NCI-H510A treated with DMSO at 0.1 percent for 48 hours (cell line): ENCODE measurements around the gene UNKL.
"Not testable (repeated sequence)": the region's sequence is repeated elsewhere in the genome, so short reads cannot be mapped to it uniquely, and the experiment has no call there.

Source experiments
- DNase-seq: peaks from one replicate; lab custom pipeline; 2025; lab: John Stamatoyannopoulos, UW

UNKL gene

DNA sequence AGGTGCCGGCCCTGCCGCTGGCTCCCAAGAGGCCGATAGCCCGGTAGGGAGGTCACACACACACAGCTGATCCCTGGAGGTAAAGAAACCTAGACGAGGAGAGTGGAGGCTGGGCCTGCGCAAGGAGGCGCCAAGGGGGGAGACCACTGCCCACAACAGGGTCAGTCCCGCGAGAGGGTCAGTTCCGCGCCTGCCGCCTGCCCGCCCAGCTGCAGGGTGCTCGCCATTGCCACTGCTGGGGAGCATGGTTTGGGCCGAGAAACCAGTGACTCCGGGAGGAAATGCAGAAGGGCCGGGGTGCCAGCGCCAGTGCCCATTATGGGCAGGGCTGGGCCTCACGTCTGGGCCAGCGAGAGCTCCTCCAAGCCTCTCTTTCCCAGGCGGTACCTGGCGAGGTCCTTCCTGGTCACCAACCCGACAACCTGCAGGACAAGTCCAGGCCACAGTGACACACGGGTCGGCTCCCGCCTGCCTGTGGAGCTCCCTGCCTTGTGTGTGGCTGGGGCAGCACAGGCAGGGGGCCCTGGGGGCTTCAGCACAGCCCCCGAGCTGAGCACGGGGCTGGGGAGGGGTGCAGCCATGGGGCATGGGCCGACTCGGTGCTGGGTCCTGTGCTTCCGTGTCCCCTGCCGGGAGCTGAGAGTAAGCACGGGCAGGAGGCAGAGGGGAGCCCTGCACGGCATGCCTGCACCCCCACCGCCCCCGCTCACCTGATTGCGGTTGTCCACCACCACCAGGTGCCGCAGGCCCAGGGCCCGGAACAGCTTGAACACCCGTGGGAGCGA, 32.0 kb upstream of the UNKL start:
- DNase-seq: no peak

GRCh38 chr16:1445518-1446203, 31.2 kb upstream of the UNKL start:
- no peak for DNase-seq

DNA sequence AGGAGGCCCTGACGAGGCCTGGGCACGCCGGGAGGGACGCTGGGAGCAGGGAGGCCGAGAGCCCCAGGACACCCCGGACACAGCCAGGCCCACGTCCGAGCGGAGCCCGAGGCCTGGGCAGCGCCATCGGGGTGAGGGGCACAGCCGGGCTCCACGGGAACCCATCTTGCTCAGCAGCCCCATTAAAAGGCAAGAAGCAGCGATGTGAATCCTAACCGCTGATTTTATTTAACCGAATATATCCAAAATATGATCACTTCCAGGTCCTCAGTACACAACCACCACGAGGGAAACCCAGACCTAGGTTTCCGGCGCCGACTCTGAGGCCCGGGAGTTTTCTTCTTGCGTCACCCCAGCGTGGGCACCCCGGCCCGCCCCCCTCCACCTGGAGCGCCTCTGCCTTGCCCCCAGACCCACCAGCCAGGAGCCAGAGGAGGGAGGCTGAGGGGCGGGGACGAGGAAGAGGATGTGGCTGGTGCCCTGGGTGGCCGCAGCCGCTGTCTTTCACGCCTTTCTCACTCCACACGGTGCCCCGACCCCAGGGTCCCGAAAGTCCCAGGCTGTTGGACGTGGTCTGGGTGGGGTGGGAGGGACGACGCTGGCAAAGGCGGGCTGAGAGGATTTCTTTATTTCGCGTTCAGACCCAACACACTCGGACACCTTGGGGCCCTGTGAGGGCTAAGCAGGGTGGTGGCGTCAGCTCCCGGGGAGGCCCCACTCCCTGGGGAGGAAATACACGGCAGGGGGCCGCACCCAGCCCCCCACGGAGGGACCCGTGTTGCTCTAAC, 30.4 kb upstream of the UNKL start:
- no peak for DNase-seq

DNA sequence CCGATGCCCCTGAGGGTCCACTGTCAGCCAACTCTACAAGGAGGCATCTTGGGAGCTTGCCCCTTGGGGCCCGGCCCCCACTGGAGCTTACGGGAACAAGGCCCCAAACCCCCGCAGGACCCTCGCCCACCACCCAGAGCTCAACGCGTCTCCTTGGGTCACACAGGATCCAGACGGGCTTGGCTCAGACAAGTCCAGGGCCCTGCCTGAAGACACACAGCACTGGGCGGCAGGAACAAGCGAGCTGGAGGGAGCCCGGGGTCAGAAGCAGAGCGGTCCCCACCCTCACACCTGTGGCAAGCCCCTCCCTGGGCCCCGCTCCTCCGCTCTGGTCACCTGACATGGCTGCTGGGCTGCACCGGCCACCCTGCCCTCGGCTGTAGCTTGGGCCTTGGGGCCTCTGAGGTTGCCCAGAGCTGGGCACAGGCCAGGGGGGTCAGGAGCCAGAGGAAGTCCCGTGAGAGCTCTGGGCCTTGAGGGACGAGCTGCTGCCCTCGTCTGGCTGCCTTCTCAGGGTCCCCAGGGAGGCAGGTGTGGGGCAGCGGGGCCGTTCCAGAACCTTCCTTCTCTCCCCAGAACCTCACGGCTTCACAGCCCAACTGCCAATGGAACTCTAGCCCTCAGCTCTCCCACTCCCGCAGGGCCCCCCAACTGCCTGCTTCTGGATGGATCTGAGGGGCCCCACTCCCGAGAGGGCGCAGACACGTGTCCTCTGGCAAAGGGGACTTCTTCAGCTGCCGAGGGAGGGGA, 29.7 kb upstream of the UNKL start, which contains the start of gene CCDC154:
Gene CCDC154, minus strand, starts transcription at position 577 of the 750 bp plus-strand sequence. Its CDS starts 234 bp downstream, at position 343.
- DNase-seq: no peak

DNA sequence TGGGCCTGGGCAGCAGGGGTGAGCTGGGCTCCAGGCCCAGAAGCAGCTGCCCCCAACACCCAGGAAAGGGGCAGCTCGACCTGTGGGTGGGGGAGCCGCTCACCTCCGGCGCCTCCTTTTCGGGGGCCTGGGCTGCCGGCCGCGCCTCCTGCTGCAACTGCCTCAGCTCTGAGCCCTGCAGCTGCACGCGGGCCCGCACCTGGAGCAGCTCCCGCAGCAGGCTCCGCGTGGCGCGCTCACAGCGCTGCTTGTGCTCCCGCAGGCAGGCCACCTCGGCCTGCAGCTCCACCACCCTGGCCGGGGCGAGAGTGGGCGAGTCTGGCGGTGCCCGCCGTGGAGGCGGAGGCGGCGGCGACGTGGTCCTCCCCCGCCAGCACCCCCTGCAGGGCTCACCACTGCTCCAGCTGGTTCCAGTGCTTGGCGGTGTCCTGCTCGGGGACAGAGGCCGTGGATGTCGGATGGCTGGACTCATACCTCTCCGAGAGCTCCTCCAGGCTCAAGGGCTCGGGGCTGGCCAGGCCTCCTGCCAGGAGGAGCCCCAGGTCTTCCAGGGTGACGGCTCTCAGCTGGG, 29.0 kb upstream of the UNKL start:
- no peak for DNase-seq

- no peak for DNase-seq
Observed at GRCh38 chr16:1442697-1443096, 28.2 kb upstream of the UNKL start.

DNA sequence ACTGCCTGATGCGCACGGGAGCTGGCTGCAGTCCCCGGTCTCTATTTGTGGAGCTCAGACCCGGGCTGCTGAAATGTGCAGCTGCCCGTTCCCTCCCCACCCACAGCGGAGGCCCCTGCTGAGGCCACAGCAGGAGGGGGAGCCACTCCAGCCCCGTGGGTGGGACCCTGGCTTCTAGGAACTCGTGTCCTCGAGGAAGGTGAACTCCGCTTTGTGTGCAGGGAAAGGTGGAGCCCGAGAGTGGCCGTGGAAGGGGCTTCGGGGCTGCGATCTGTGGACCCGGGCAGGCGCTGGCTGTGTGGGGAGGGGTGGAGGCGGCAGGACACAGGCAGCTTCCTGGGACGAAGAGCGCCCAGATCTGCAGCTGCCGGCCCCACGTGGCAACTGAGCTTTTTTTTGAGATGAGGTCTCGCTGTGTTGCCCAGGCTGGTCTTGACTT, 26.9 kb upstream of the UNKL start:
- DNase-seq: no peak

GRCh38 chr16:1439699-1440074, 25.2 kb upstream of the UNKL start:
- DNase-seq: not testable (repeated sequence)

DNA sequence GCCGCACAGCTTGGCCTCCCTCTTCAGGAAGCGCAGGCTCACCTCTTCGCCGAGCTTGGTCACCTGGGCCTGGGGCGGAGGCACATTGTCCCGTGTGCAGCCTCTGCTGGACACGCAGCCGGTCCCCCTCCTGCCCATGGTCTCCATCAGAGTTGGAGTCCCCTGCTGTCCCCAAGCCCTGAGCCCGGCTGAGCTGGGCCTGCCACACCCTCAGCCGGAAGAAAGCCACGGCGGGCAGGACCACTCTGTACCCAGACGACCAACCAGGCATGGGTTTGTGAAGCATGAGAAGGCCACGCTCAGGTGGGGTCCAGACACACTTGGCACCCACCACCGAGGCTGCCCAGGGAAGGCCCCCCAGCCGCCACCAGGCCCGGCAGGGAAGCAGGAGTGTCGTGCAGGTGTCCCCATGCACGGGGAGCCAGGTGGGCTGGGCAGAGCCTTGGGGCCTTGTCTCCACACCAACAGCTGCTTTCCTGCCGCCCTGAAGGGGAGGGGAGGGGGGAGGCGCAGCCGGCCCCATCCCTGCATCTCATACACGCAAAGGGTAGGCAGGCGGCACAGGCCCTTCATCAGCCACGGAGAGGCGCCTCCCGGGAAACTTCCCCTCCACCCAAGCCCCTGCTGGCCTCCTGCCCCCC, 24.7 kb upstream of the UNKL start:
- DNase-seq: no peak

DNA sequence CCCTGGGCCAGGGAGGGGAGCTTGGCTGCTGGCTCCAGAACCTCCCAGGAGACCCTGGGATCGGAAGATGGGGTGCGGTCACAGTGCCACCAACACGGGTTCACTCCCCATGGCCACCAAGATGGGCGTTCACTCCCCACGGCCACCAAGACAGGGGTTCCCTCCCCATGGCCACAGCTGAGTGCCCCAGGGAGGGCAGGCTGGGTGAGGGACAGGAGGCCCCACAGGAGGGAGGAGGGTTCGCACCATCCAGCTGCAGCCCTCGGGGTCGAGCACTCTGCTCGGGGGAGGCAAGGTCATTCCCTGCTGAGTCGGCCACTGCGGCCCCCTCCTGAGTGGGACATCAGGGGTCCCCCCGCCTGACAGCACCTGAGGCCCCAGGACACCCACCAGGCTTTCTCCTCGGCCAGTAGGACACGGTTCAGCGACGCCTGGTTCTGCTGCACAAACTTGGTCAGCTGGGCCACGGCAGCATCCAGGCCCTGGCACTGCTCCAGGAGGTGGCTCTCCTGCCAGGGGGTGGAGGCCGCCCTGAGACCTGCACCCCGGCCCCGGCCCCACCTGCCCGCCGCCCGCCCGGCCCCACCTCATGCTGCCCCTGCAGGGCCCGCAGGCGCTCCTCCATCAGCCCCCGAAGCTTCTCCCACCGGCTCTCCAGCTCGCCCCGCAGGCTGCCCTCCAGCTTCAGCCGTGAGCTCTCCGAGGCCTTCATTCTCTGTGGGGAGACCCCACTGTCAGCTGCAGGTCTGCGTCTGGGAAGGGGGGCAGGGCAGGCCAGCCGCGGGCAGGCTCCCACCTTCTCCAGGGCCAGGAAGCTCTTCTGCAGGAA, 23.9 kb upstream of the UNKL start:
- DNase-seq: no peak

- no peak for DNase-seq
Observed at GRCh38 chr16:1437606-1438005, 23.1 kb upstream of the UNKL start.

- no peak for DNase-seq
Observed at GRCh38 chr16:1436731-1437355, 22.3 kb upstream of the UNKL start.

DNA sequence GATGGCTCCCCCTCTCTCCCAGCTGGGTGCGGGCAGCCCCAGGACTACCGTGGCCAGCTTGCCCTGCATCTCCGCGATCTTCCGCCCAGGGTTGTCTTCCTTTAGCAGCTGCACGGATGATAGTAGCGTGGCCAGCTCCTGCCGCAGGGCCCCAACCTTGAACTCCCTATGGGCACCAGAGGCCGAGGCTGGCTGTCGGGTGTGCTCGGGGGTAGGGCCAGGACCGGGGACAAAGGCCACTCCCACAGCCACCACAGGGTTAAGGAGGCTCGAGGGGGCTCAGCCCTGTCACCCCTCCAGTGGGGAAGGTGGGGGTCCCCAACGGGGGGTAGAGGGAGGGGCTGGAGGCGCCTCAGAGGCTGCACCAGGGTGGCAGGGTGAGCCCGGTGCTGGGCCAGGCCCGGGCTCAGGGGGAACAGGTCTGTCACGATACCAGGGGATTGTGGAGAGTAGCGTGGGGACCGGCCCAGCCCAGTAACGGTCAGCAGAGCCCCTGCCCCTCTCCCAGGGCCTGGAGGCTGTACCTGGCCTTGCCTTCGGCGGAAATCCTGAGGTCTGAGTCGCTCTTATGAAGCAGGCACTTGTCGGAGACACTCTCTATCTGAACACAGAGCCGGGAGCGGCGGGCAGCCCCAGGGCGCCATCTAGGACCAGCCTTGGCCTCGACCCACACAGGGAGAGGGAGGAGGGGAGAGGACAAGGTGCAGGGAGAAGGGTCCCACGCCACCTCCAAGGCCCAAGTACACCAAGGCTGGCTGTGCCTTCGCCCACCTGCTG, 21.6 kb upstream of the UNKL start:
- no peak for DNase-seq

- DNase-seq: no peak
Observed at GRCh38 chr16:1434644-1435592, 20.4 kb upstream of the UNKL start.

GRCh38 chr16:1433756-1434155, 19.3 kb upstream of the UNKL start:
- no peak for DNase-seq

DNA sequence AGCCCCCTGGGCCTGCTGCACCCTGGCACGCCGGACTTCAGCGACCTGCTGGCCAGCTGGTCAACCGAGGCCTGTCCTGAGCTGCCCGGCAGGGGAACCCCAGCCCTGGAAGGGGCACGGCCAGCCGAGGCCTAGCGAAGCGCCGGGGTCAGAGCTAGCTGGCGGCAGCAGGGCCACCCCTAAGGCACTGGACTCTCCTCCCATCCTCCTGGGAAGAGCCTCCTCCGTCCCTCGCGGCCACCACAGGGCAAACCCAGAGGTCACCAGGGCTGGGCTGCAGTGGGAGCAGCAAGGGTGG, 18.7 kb upstream of the UNKL start:
- DNase-seq: no peak

- no peak for DNase-seq
Observed at GRCh38 chr16:1432388-1433262, 18.1 kb upstream of the UNKL start.
